RWPE1 (cell line): ENCODE data around the gene C5orf52.

ENCODE experiments used
- CTCF ChIA-PET: fragments of 350-600 bp; sonication (Branson Sonifier 250); formaldehyde crosslinking; extraction: SDS; loops from one replicate; lab custom pipeline; 2021; lab: Yijun Ruan, JAX
- POLR2A ChIA-PET: fragments of 400-600 bp; formaldehyde crosslinking; extraction: SDS; loops from one replicate; lab custom pipeline; 2020; ENCODE audit warnings: antibody characterized with exemption; ENCODE audit not compliant: low non-redundant PET; lab: Yijun Ruan, JAX
- DNase-seq: peaks from one replicate; pipeline ENCODE4 v3.0.0; 2012; ENCODE audit warnings: low spot score
- H3K27ac ChIP-seq: fragments of 450-650 bp; 2 replicates; pipeline ENCODE4 v1.5.1; 2017
- CTCF ChIP-seq: fragments of 450-650 bp; conservative IDR thresholded peaks from 2 replicates; pipeline ENCODE4 v1.5.1; 2017; ENCODE audit warnings: low read depth, mild to moderate bottlenecking

Gene C5orf52

DNA sequence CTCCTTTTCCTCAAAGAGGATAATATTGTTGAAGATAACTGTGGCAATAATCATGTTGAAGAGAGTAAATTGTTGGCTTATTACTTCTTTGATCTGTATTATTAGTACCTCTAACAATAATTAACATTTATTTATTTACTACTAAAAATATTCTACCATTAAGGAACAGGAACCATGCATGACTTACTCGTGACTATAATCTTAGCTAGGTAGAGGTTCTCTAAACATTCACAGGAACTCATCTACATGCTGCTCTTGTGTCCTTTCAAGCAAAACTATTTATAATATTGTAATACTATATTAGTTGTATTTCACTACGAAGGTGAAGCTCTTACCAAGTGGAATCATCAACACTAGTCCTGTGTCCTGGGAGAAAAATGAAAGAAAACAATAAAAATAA is 22.2 kb upstream of the C5orf52 start:
- no peak for TF ChIP-seq CTCF
- no peak for DNase-seq
- ChIA-PET CTCF (interaction anchor here (0.6 kb wide), 1 partner anchor 109 kb away, joined by 3 read pairs; no protein-coding TSS in a partner anchor), POLR2A (no interaction called here)
- H3K27ac ChIP-seq = no peak overlapping the region

GRCh38 chr5:157650991-157651611 is 20.2 kb upstream of the C5orf52 start:
- no peak for DNase-seq
- TF ChIP-seq CTCF = no peak
- POLR2A ChIA-PET = no interaction called here
- CTCF ChIA-PET = interaction anchor here (1.0 kb wide), 1 partner anchor 129 kb away, joined by 3 read pairs; no protein-coding TSS in a partner anchor
- no peak overlapping the region for H3K27ac ChIP-seq

DNA sequence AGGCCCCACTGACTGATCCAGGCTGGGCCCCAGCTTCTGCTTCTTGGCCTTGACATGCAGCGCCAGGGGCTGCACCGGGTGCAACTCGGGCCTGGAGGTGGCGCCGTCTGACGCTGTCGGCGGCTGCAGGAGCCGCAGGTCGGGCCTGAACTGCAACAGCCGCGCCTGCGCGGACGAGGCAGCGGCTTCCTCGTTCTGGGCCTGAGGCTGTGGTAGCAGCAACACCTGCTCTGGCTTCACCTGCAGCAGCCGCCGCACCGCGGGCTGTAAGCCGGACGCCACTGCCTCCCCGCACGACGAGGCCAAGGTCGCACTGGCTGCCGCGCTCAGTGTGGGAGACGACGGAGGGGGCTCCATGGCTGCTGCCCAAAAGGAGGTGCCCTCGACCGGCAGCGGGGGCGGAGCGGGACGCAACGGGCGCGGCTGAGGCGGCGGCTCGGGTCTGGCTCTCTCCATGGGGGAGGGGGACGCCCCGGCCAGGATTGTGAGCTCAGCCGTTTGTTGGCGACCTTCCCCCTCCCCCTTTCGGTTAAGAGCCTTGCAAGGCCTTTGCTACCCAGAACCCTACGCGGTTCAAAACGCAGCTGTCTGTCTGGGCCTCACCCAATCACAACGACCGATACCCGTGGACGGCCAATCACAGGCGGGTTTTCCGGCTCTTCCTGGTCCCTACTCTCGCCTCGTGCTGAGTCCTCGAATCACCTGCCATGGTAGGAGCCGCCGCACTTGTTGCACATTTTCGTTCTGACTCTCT is 19.5 kb upstream of the C5orf52 start:
- CTCF ChIA-PET = interaction anchor here (1.0 kb wide), 1 partner anchor 130 kb away, joined by 3 read pairs; no protein-coding TSS in a partner anchor

GRCh38 chr5:157652377-157652692 is 19.0 kb upstream of the C5orf52 start, which contains the start of gene SOX30:
SOX30 (minus strand) TSS chr5:157652438; CDS start chr5:157652078, 360 bp downstream.
- POLR2A ChIA-PET = no interaction called here
- no peak within 1 kb of the TSS for H3K27ac ChIP-seq
- CTCF ChIA-PET = no interaction called here
- DNase-seq = no peak
- no peak for TF ChIP-seq CTCF

More for the DNA sequence above, 19.5 kb upstream of the C5orf52 start:
- no peak for TF ChIP-seq CTCF
- DNase-seq = no peak
- POLR2A ChIA-PET = no interaction called here
- no peak overlapping the region for H3K27ac ChIP-seq

DNA sequence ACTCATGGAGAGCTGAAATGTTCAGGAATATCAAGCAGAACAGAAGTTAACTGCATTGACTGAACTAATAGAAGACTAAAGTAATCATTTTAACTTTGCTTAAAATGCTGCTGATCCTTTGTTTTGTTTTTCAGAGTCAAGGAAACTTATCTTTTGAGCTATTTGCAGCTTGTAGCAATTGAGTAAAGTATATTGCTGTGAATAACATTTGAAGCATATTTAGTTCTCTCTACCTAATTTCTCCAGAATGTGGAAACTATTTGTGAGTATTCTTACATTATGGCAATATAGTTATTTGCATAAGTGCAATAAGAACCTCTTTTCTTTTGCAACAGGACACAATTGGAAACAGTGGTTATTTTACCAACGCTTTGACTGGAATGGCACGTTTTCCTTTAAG is 13.8 kb upstream of the C5orf52 start:
- no peak for TF ChIP-seq CTCF
- DNase-seq = no peak
- ChIA-PET CTCF (no interaction called here), POLR2A (no interaction called here)
- no peak overlapping the region for H3K27ac ChIP-seq

- POLR2A ChIA-PET = no interaction called here
- H3K27ac ChIP-seq = no peak overlapping the region
- CTCF ChIA-PET = no interaction called here
- DNase-seq = no peak
- TF ChIP-seq CTCF = no peak
Observed at GRCh38 chr5:157658893-157659292, 12.4 kb upstream of the C5orf52 start.
